HCT116 (cell line): Measurements from ENCODE around the gene TAF6. TPM values are rescaled to one million over a fixed set of nuclear protein-coding genes. Genes with fewer than 3 reads are reported as not detected.

Experiments used
- CEBPB ChIP-seq: IDR thresholded peaks from 2 replicates; pipeline ENCODE4 v1.6.1; 2012; ENCODE audit warnings: low read depth
- EGR1 ChIP-seq: IDR thresholded peaks from 2 replicates; pipeline ENCODE4 v1.6.1; 2012; ENCODE audit warnings: low read depth
- ELF1 ChIP-seq: IDR thresholded peaks from 2 replicates; pipeline ENCODE4 v1.6.1; 2012; ENCODE audit warnings: low read depth, borderline replicate concordance
- EZH2phosphoT487 ChIP-seq: fragments of 200-600 bp; IDR thresholded peaks from 2 replicates; pipeline ENCODE4 v1.6.1; 2018; ENCODE audit warnings: antibody characterized with exemption, borderline replicate concordance
- JUND ChIP-seq: IDR thresholded peaks from 2 replicates; pipeline ENCODE4 v1.6.1; 2012
- POLR2A ChIP-seq: IDR thresholded peaks from 2 replicates; pipeline ENCODE4 v1.7.0; 2011; ENCODE audit warnings: borderline replicate concordance; ENCODE audit not compliant: insufficient read depth, insufficient read length; ENCODE audit errors: extremely low read depth
- POLR2AphosphoS5 ChIP-seq: IDR thresholded peaks from 2 replicates; pipeline ENCODE4 v1.6.1; 2011; ENCODE audit warnings: mild to moderate bottlenecking, low read depth, low read length, moderate library complexity
- RAD21 ChIP-seq: IDR thresholded peaks from 2 replicates; pipeline ENCODE4 v1.6.1; 2012; ENCODE audit warnings: low read depth, mild to moderate bottlenecking
- REST ChIP-seq: IDR thresholded peaks from 2 replicates; pipeline ENCODE4 v1.6.1; 2012; ENCODE audit warnings: low read depth
- SIN3A ChIP-seq: IDR thresholded peaks from 2 replicates; pipeline ENCODE4 v1.6.1; 2012; ENCODE audit warnings: low read depth
- SP1 ChIP-seq: IDR thresholded peaks from 2 replicates; pipeline ENCODE4 v1.6.1; 2012; ENCODE audit warnings: low read depth
- SRF ChIP-seq: IDR thresholded peaks from 2 replicates; pipeline ENCODE4 v1.6.1; 2012; ENCODE audit warnings: low read depth
- TCF7L2 ChIP-seq: IDR thresholded peaks from 2 replicates; pipeline ENCODE4 v1.7.0; 2011; ENCODE audit warnings: borderline replicate concordance, inconsistent platforms; ENCODE audit not compliant: insufficient read depth, insufficient read length; ENCODE audit errors: extremely low read depth
- YY1 ChIP-seq: IDR thresholded peaks from 2 replicates; pipeline ENCODE4 v1.6.1; 2011; ENCODE audit warnings: low read length, low read depth, moderate library complexity, mild to moderate bottlenecking; ENCODE audit not compliant: insufficient replicate concordance; ENCODE audit errors: extremely low read depth
- ZFX ChIP-seq: fragments of 450-650 bp; IDR thresholded peaks from 2 replicates; pipeline ENCODE4 v1.6.1; 2017
- total RNA-seq: library from RNA; stranded (reverse); gene quantifications from one replicate; pipeline ENCODE4 v1.2.1, GENCODE V29; 2021; ENCODE audit not compliant: unreplicated experiment
- TF ChIP-seq, protein P1 (sequence below), 3 experiments: fragments of 200-600 bp in 1 of 3; sonication (generic) in 1 of 3; IDR thresholded peaks in 2 of 3; conservative IDR thresholded peaks in 1 of 3; 2 replicates each; pipeline ENCODE4 v1.5.1; 2012 to 2017; ENCODE audit warnings: low read depth in 2 of 3, low read length in 2 of 3, antibody characterized with exemption in 1 of 3, borderline replicate concordance in 1 of 3, control low read depth in 1 of 3, mild to moderate bottlenecking in 1 of 3, mixed read lengths in 1 of 3, mixed run types in 1 of 3, moderate library complexity in 1 of 3; ENCODE audit not compliant: insufficient read depth in 1 of 3

Gene TAF6
- total RNA-seq, 1 experiment from 2014 or later: 67.4 TPM

DNA sequence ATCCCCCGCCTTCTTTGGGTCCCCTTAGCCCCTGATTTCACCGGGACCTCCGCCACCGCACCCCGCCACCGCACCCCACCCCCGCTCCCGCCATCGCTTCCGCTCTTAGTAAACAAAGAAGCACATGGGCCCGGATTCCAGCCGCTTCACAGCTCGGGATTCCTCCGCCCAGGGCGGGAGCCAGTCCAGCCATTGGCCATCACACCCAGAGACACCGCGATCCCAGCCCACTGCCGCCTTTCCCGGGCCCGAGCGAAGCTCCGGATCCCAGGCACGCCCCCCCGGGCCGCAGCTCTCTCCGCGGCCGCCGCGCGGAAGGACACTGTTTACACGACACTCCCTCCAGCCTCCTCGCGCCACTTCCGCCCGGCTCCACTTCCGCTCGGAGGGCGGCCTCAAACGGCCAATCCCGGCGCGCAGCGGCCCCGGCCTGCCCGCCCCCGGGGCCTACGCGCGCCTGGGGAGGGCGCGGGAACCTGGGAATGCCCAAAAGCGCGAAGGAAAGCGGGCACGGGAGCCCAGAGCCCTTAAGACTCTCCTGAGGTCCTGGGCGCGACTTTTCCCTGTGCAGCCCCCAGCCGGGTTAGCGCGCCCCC lies 18.6 kb downstream of the TAF6 start (continued):
- TF ChIP-seq, protein P1, sequence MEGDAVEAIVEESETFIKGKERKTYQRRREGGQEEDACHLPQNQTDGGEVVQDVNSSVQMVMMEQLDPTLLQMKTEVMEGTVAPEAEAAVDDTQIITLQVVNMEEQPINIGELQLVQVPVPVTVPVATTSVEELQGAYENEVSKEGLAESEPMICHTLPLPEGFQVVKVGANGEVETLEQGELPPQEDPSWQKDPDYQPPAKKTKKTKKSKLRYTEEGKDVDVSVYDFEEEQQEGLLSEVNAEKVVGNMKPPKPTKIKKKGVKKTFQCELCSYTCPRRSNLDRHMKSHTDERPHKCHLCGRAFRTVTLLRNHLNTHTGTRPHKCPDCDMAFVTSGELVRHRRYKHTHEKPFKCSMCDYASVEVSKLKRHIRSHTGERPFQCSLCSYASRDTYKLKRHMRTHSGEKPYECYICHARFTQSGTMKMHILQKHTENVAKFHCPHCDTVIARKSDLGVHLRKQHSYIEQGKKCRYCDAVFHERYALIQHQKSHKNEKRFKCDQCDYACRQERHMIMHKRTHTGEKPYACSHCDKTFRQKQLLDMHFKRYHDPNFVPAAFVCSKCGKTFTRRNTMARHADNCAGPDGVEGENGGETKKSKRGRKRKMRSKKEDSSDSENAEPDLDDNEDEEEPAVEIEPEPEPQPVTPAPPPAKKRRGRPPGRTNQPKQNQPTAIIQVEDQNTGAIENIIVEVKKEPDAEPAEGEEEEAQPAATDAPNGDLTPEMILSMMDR (IDR thresholded peaks at IDR 0.05 in 2 of 3, conservative IDR thresholded peaks at IDR 0.05 in 1 of 3; ENCODE audit: borderline replicate concordance in 1 of 3, insufficient read depth in 1 of 3, low read depth in 2 of 3, low read length in 2 of 3): no peak
- TF ChIP-seq RAD21 (no peak), SRF (no peak), TCF7L2 (peak; percentile 63), ZFX (peak; percentile 59; the same call in 1 of the 2 replicates), EGR1 (no peak), POLR2A (no peak), SIN3A (no peak), ELF1 (no peak), POLR2AphosphoS5 (peak; percentile 30; the same call in 1 of the 2 replicates), SP1 (no peak), YY1 (peak; percentile 64), EZH2phosphoT487 (no peak), CEBPB (no peak), JUND (no peak), REST (no peak)
